Right ventricle myocardium inferior (tissue), 1 donor: Measurements from ENCODE around the gene SPATC1L. TPM values are rescaled to one million over a fixed set of nuclear protein-coding genes. Genes with fewer than 3 reads are reported as not detected.
"Not testable (repeated sequence)": the region's sequence is repeated elsewhere in the genome, so short reads cannot be mapped to it uniquely, and the experiment has no call there.

Source experiments
- ATAC-seq: fragments of 200-7000 bp; cut with Tn5 transposase; one replicate; pipeline ENCODE4 v1.9.1; 2020; ENCODE audit warnings: mild to moderate bottlenecking, moderate library complexity
- DNase-seq: peaks from one replicate; pipeline ENCODE4 v3.0.0; 2021; ENCODE audit errors: missing footprints
- intact Hi-C: fragments of 100-400 bp; cut with DNase I; formaldehyde crosslinking; loops from one replicate; pipeline ENCODE4 v1.11.0; 2022
- long read RNA-seq: library from polyadenylated mRNA; unstranded; transcript quantifications from one replicate; pipeline ENCODE4 v2.0.0, GENCODE V29; 2021
- total RNA-seq: library from RNA; stranded (reverse); fragmentation: NEBNext Ultra II Directional; extraction: Animal tissue kit (Norgen Biotek cat#: 25700); gene quantifications from one replicate; pipeline ENCODE4 v1.2.1, GENCODE V29; 2021
- donor health status: DM: no; HTN: yes; CAD: no; lungs with severe emphysema.

The SPATC1L gene
- total RNA-seq, result 7.7 TPM
- long read RNA-seq, transcript SPATC1L-202 (4 exons, 1,182 nt), result major isoform, 7 of 7 reads
- long read RNA-seq, partial matches to known transcripts, result 0 of 7 reads
- long read RNA-seq, other reads (novel, unspliced or antisense), result 0 of 7 reads

DNA sequence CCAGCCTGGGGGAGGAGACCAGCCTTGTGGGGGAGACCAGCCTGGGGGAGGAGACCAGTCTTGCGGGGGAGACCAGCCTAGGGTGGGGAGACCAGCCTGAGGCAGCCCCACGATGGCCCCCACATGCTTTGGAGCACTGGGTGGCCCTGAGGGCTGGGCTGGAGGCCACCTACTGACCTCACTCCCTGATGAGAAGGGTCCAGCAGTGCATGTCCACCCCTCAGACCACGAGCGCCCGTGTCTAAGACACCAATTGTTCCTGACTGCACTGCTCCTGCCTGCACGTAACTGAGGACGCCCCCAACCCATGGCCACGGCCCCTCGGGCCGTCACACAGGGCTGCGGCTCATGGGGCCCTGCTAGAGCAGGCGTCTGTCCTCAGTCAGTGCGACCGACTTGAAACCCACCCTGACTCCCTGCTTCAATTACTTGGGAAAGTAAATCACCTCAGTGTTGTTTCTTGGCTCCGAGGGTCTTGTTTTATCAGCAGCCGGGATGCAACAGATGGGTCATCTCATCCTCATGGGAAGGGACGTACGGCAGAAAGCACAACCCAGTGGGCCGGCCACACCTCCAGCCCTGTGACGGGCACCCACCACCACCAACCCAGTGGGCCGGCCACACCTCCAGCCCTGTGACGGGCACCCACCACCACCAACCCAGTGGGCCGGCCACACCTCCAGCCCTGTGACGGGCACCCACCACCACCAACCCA is at the start of gene SPATC1L:
Gene SPATC1L, minus strand, starts transcription at position 550 of the 715 bp plus-strand sequence. CDS start 1,643 bp downstream, outside the sequence.
- ATAC-seq (peak; percentile 79), DNase-seq (peak; percentile 89)
- intact Hi-C loops, result no loop called here

DNA sequence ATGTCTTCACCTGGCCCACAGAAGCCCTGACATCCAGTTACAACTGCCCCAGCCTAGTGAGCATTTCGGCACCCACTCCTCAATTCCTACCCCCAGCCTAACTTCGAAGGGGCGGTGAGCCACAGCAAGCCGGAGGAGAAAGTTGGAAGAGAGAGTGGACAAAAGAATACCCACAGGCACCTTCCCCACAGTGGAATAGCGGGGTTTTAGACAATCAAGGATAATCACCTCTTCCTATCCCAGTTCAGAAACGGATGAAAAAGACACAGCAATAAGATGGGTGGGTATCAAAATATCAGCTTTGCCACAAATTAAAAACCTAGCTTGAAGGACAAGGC is 45.6 kb upstream of the SPATC1L start:
- ATAC-seq (no peak), DNase-seq (no peak)
- intact Hi-C loops, result loop anchor here (2.0 to 10.0 kb wide), 5 partner anchors 41 to 255 kb away; partner anchors contain the start of genes C21orf58, MCM3AP, PCNT and YBEY

DNA sequence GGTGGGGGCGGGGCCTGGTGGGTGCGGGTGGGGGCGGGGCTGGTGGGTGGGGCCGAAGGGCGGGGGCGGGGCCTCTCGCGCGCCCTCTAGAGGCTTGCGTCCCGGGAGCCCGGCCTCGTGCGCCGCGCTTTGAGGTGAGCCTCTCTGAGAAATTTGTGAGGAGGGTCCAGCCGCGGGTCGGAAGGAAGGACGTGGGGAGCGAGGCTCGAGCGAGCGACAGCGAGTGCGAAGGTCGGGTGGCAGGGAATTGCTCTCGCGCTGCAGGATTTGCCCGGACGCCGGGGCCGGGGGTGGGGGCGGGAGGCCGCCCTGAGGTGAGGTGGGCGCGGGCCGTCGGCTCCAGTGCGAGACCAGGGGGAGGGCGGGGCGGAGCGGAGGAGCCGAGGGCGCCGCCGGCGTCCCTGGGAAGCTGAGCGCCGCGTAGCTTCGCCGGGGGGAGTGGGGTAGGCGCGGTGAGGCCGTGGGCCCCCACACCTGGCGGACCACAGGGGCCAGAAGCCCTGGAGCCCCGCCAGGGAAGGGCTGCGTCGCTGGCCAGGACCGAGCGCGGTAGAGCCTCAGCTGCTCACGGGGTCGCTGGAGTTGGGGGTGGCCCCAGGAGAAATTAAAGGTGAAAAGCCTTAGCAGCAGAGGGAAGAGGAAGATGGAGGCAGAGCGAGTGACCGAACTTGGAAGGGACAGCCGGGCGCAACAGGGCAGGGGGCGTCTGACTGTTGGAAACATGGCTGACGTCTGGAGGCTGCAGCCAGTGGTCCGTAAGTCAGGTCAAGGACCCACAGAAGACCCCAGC is 45.1 kb upstream of the SPATC1L start:
- DNase-seq, result no peak
- intact Hi-C loops, result loop anchor here (2.0 to 10.0 kb wide), 4 partner anchors 41 to 255 kb away; partner anchors contain the start of genes MCM3AP and YBEY

GRCh38 chr21:46228345-46229051 is 44.2 kb upstream of the SPATC1L start, which contains the start of gene LSS:
TSS of gene LSS (minus strand) at chr21:46228774. CDS start at chr21:46228745, 29 bp downstream.
- peak; percentile 99 for DNase-seq
- peak; percentile 95 for ATAC-seq
- intact Hi-C loops, result loop anchor here (2.0 to 10.0 kb wide), 4 partner anchors 40 to 254 kb away; partner anchors contain the start of genes MCM3AP and YBEY

More for the DNA sequence above, 45.1 kb upstream of the SPATC1L start:
- peak; percentile 26 for ATAC-seq

- DNase-seq (no peak), ATAC-seq (no peak)
- intact Hi-C loops, result loop anchor here (2.0 to 10.0 kb wide), 4 partner anchors 39 to 253 kb away; partner anchors contain the start of genes MCM3AP and YBEY
These were observed 43.6 kb upstream of the SPATC1L start for GRCh38 chr21:46227811-46228344.

DNA sequence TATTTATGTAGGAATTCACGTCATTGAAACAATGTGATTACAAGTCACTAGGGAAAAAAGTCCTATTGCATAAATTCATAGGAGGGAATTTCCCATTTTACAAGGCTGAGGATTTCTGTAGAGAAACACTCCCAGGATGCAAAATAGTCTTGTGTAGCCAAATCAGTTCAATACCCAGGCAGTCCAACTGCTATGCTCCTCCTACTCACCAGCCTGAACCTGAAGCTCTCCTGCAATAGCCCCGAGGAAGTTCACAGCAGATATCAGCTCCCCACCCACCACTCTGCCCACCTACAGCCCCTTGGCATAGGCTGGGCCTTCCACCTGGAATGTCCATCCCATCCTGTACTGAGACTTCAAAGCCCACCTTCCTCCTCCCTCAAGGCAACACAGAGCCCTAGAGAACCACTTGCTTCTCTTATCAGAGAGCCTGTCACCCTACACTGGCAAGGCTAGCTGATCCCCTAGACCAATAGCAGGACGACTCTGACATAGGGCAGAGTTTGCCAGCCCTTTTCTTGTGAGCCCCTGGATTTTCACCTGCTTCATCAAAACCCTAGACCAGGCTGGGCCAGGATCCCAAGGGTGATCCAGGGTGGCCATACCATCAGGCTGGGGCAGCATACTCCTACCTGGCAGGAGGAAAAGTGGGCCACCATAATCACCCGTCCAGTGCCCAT is 42.8 kb upstream of the SPATC1L start:
- DNase-seq (no peak), ATAC-seq (no peak)
- intact Hi-C loops, result loop anchor here (5.0 to 10.0 kb wide), 3 partner anchors 60 to 252 kb away; partner anchors contain the start of genes MCM3AP and YBEY

DNA sequence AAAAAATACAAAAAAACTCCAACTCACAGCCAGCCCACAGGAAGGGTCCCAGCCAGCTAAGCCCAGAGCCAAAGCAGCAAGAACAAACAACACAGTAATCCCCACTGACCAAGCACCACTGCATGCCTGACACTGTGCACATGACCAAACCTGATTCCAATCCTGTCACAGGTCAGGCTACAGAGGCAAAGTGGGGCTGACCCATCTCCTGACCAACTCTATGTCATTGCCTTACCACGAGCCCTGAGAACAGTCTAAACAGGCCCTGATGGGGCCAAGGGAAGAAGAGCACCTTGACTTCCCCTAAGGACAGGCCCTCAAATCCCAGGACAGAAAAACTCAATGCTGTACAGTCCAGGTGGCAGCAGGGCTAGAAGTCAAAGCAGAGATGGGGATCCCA is 41.9 kb upstream of the SPATC1L start:
- intact Hi-C loops, result loop anchor here (5.0 to 10.0 kb wide), 3 partner anchors 61 to 251 kb away; partner anchors contain the start of genes MCM3AP and YBEY
- no peak for ATAC-seq
- no peak for DNase-seq

- not testable (repeated sequence) for DNase-seq, ATAC-seq
- intact Hi-C loops, result loop anchor here (10.0 kb wide), 1 partner anchor 249 kb away; no protein-coding TSS in a partner anchor
These were observed 39.4 kb upstream of the SPATC1L start for GRCh38 chr21:46223661-46224060.

- DNase-seq (no peak), ATAC-seq (no peak)
- intact Hi-C loops, result loop anchor here (10.0 kb wide), 1 partner anchor 248 kb away; no protein-coding TSS in a partner anchor
These were observed 39.0 kb upstream of the SPATC1L start for GRCh38 chr21:46223217-46223616.

DNA sequence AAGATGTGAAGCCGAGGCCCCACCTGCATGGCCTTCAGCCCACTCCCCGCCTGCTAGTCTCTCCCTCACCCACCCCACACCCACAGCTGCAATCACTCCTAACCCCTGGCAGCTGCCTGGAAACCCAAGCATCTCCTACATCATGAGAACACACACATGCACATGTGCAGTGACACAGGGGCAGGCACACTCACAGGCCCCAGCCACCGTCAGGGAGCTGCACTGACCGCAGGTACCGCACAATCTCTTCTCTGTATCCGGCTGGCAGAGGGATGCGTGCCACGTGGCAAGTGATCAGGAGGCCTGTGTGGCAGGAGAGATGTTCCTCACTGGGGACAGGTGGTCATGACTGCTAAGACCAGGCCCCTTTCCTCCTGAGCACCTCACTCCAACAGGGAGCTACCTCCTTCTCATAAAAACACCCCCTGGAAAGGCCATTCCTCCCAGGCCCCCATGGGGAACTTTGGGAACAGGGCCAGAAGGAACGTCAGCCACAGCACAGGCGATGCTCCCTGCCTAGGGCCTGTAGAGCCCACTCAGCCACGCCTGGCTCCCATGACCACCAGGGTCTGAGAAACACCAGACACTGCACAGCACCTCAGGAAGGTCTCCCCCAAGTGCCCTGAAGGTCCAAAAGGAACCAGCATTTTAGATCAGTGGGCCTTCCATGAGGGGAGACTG is 38.3 kb upstream of the SPATC1L start:
- ATAC-seq, result peak; percentile 9
- intact Hi-C loops, result loop anchor here (10.0 kb wide), 1 partner anchor 248 kb away; no protein-coding TSS in a partner anchor
- DNase-seq, result no peak

DNA sequence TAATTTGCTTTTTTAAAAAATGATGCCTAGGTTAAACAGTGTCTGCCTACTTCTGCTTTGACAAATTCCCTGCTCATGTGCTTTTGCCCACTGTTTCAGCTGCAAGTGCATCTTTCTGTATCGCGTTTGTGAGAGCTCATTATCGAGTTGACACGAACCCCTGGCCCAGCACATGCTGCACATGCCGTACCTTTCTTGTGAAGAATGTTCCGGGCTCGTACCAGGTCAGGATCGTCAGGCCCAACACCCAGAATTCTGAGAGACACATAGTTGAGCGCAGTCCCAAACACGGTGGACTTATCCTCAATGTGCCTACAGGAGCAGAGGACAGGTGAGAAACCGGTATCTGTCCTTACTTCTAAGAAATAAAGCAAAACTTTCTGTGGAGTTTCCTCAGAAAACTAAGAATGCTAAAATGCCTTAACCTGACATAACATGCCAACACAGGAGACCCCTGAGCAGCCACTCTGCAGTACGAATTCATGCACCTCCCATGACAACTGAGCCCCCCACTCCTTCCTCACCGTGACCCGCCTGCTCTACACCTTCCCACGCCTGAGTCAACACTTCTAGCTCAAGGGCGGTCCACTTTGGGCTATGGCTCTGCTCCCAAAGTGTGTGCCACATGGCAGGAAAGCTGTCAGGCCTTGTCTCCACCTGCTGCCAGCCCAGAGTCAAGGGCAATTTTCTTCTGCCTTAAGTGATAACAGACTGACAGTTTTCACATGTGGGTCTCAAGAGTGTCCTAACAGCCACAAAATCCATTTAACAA is 37.6 kb upstream of the SPATC1L start:
- intact Hi-C loops, result loop anchor here (10.0 kb wide), 1 partner anchor 247 kb away; no protein-coding TSS in a partner anchor
- peak; percentile 67 for DNase-seq
- ATAC-seq, result peak; percentile 60

- intact Hi-C loops, result loop anchor here (10.0 kb wide), 1 partner anchor 246 kb away; no protein-coding TSS in a partner anchor
- no peak for ATAC-seq
These were observed 36.6 kb upstream of the SPATC1L start for GRCh38 chr21:46220847-46221246.

GRCh38 chr21:46220275-46220810 is 36.1 kb upstream of the SPATC1L start:
- no peak for ATAC-seq
- intact Hi-C loops, result loop anchor here (10.0 kb wide), 1 partner anchor 246 kb away; no protein-coding TSS in a partner anchor
- no peak for DNase-seq

More at GRCh38 chr21:46220847-46221246, 36.6 kb upstream of the SPATC1L start:
- peak; percentile 47 for DNase-seq

- no peak for DNase-seq
- intact Hi-C loops, result loop anchor here (10.0 kb wide), 1 partner anchor 245 kb away; no protein-coding TSS in a partner anchor
- peak; percentile 37 for ATAC-seq
These were observed 35.5 kb upstream of the SPATC1L start for GRCh38 chr21:46219591-46220239.

GRCh38 chr21:46218906-46219590 is 34.8 kb upstream of the SPATC1L start:
- intact Hi-C loops, result no loop called here
- DNase-seq (no peak), ATAC-seq (no peak)
